H9 (cell line): ENCODE measurements around the gene XAF1. TPM values are rescaled to one million over a fixed set of nuclear protein-coding genes. Genes with fewer than 3 reads are reported as not detected.
"Not testable (repeated sequence)": the region's sequence is repeated elsewhere in the genome, so short reads cannot be mapped to it uniquely, and the experiment has no call there.

Experiments
- DNase-seq: peaks from one replicate; pipeline ENCODE4 v3.0.0-alpha.2; 2017
- H2AFZ ChIP-seq: one replicate; pipeline ENCODE4 v1.6.1; 2013; ENCODE audit warnings: mild to moderate bottlenecking, low read length, control low read depth, moderate library complexity
- H2AK5ac ChIP-seq: 2 replicates; pipeline ENCODE4 v1.6.1; 2013; ENCODE audit warnings: low read length, control low read depth, mixed read lengths; ENCODE audit not compliant: insufficient read length
- H2BK120ac ChIP-seq: one replicate; pipeline ENCODE4 v1.6.1; 2013; ENCODE audit warnings: low read depth, mild to moderate bottlenecking, low read length, control low read depth, inconsistent platforms; ENCODE audit not compliant: poor library complexity, severe bottlenecking
- H2BK12ac ChIP-seq: 2 replicates; pipeline ENCODE4 v1.6.1; 2013; ENCODE audit warnings: low read length, control low read depth, mixed read lengths, low read depth; ENCODE audit not compliant: insufficient read length
- H2BK15ac ChIP-seq: 2 replicates; pipeline ENCODE4 v1.6.1; 2013; ENCODE audit warnings: low read depth, low read length, control low read depth
- H2BK20ac ChIP-seq: one replicate; pipeline ENCODE4 v1.6.1; 2013; ENCODE audit warnings: low read depth, mild to moderate bottlenecking, low read length, control low read depth, inconsistent platforms; ENCODE audit not compliant: poor library complexity, severe bottlenecking
- H2BK5ac ChIP-seq: 2 replicates; pipeline ENCODE4 v1.6.1; 2013; ENCODE audit warnings: low read length, control low read depth, mixed read lengths; ENCODE audit not compliant: insufficient read length
- H3K14ac ChIP-seq: 2 replicates; pipeline ENCODE4 v1.6.1; 2013; ENCODE audit warnings: low read length, control low read depth; ENCODE audit not compliant: insufficient read depth
- H3K18ac ChIP-seq: 2 replicates; pipeline ENCODE4 v1.6.1; 2013; ENCODE audit warnings: low read depth, mild to moderate bottlenecking, mixed read lengths, low read length, control low read depth; ENCODE audit not compliant: insufficient read length
- H3K23ac ChIP-seq: 2 replicates; pipeline ENCODE4 v1.6.1; 2013; ENCODE audit warnings: low read length, control low read depth, mixed read lengths, low read depth; ENCODE audit not compliant: insufficient read length
- H3K23me2 ChIP-seq: 2 replicates; pipeline ENCODE4 v1.6.1; 2013; ENCODE audit warnings: low read depth, mild to moderate bottlenecking, mixed read lengths, low read length, control low read depth; ENCODE audit not compliant: insufficient read length, poor library complexity, severe bottlenecking
- H3K27ac ChIP-seq: 2 replicates; pipeline ENCODE4 v1.5.1; 2013; ENCODE audit warnings: low read length, control low read depth, mixed read lengths, low read depth; ENCODE audit not compliant: insufficient read length
- H3K27me3 ChIP-seq: 2 replicates; pipeline ENCODE4 v1.6.1; 2013; ENCODE audit warnings: low read length, control low read depth, inconsistent platforms; ENCODE audit not compliant: insufficient read depth
- H3K4ac ChIP-seq: 2 replicates; pipeline ENCODE4 v1.6.1; 2013; ENCODE audit warnings: low read depth, mild to moderate bottlenecking, control low read depth, inconsistent platforms, low read length, moderate library complexity
- H3K4me1 ChIP-seq: 2 replicates; pipeline ENCODE4 v1.6.1; 2013; ENCODE audit warnings: low read length, control low read depth, inconsistent platforms; ENCODE audit not compliant: insufficient read depth
- H3K4me2 ChIP-seq: 2 replicates; pipeline ENCODE4 v1.6.1; 2013; ENCODE audit warnings: low read length, control low read depth, mixed read lengths; ENCODE audit not compliant: insufficient read length, insufficient read depth
- H3K56ac ChIP-seq: 2 replicates; pipeline ENCODE4 v1.6.1; 2013; ENCODE audit warnings: low read depth, mild to moderate bottlenecking, mixed read lengths, low read length, control low read depth; ENCODE audit not compliant: insufficient read length
- H3K79me1 ChIP-seq: 2 replicates; pipeline ENCODE4 v1.6.1; 2013; ENCODE audit warnings: low read depth, mild to moderate bottlenecking, moderate library complexity, low read length, control low read depth, inconsistent platforms; ENCODE audit not compliant: insufficient read depth, poor library complexity, severe bottlenecking
- H3K79me2 ChIP-seq: 2 replicates; pipeline ENCODE4 v1.6.1; 2013; ENCODE audit warnings: low read length, control low read depth, inconsistent platforms; ENCODE audit not compliant: insufficient read depth
- H3K9ac ChIP-seq: 2 replicates; pipeline ENCODE4 v1.6.1; 2013; ENCODE audit warnings: low read length, control low read depth, mixed read lengths; ENCODE audit not compliant: insufficient read length; ENCODE audit errors: extremely low read depth
- H3K9me3 ChIP-seq: one replicate; pipeline ENCODE4 v1.6.1; 2013; ENCODE audit warnings: low read depth, low read length, inconsistent platforms; ENCODE audit not compliant: control insufficient read depth
- H3T11ph ChIP-seq: one replicate; pipeline ENCODE4 v1.6.1; 2013; ENCODE audit warnings: mild to moderate bottlenecking, low read length, control low read depth, inconsistent platforms
- H4K20me1 ChIP-seq: one replicate; pipeline ENCODE4 v1.6.1; 2013; ENCODE audit not compliant: control insufficient read depth, insufficient read length, insufficient read depth
- H4K5ac ChIP-seq: 2 replicates; pipeline ENCODE4 v1.6.1; 2013; ENCODE audit warnings: low read depth, mild to moderate bottlenecking, mixed read lengths, low read length, control low read depth; ENCODE audit not compliant: insufficient read length
- H4K8ac ChIP-seq: replicated peaks from 2 replicates; pipeline ENCODE4 v1.6.1; 2013; ENCODE audit warnings: low read length, control low read depth, mixed read lengths, low read depth; ENCODE audit not compliant: insufficient read length
- H4K91ac ChIP-seq: 2 replicates; pipeline ENCODE4 v1.6.1; 2013; ENCODE audit warnings: low read depth, mild to moderate bottlenecking, moderate library complexity, mixed read lengths, low read length, control low read depth; ENCODE audit not compliant: insufficient read length
- H3K27ac Mint-ChIP-seq, 3 experiments: 2 replicates in 2 of 3; 3 replicates in 1 of 3; pipeline ENCODE4 v1.8.0; 2020 to 2021; ENCODE audit warnings: mixed read lengths in 3 of 3, mild to moderate bottlenecking in 1 of 3, moderate library complexity in 1 of 3
- H3K27me3 Mint-ChIP-seq: 2 replicates; pipeline ENCODE4 v1.8.0; 2021; ENCODE audit warnings: low read depth, mild to moderate bottlenecking, moderate library complexity, mixed read lengths
- H3K36me3 Mint-ChIP-seq, 3 experiments: 2 replicates in 2 of 3; 3 replicates in 1 of 3; pipeline ENCODE4 v1.8.0; 2020 to 2021; ENCODE audit warnings: low read depth in 3 of 3, mixed read lengths in 3 of 3; ENCODE audit not compliant: insufficient read depth in 1 of 3
- H3K4me1 Mint-ChIP-seq, 2 experiments: 2 replicates each; pipeline ENCODE4 v1.8.0; 2020; ENCODE audit warnings: mixed read lengths in 2 of 2
- H3K4me3 Mint-ChIP-seq, 2 experiments: 2 replicates in 1 of 2; 3 replicates in 1 of 2; pipeline ENCODE4 v1.8.0; 2020 to 2021; ENCODE audit warnings: mild to moderate bottlenecking in 2 of 2, mixed read lengths in 2 of 2, moderate library complexity in 1 of 2
- H3K9me3 Mint-ChIP-seq, 2 experiments: 2 replicates in 1 of 2; 3 replicates in 1 of 2; pipeline ENCODE4 v1.8.0; 2020; ENCODE audit warnings: mild to moderate bottlenecking in 2 of 2, mixed read lengths in 2 of 2, moderate library complexity in 1 of 2
- WGBS: extraction: QIAGEN DNeasy Blood & Tissue Kit; methylation state at CpG from one replicate; pipeline ENCODE4 v1.1.7; 2013; ENCODE audit warnings: missing lambda C conversion rate, low lambda C conversion rate, mixed read lengths; ENCODE audit not compliant: insufficient read length; ENCODE audit errors: extremely low coverage; 5-methylcytosine and 5-hydroxymethylcytosine counted together
- total RNA-seq: library from RNA; stranded (reverse); gene quantifications from 2 replicates; pipeline ENCODE4 v1.2.1, GENCODE V29; 2021
- TF ChIP-seq, protein P1 (sequence below): fragments of 200-600 bp; sonication (generic); conservative IDR thresholded peaks from 3 replicates; pipeline ENCODE4 v1.8.0; 2021; ENCODE audit warnings: antibody characterized with exemption, mild to moderate bottlenecking

Gene XAF1
- total RNA-seq, 1 experiment from 2014 or later, result not detected

DNA sequence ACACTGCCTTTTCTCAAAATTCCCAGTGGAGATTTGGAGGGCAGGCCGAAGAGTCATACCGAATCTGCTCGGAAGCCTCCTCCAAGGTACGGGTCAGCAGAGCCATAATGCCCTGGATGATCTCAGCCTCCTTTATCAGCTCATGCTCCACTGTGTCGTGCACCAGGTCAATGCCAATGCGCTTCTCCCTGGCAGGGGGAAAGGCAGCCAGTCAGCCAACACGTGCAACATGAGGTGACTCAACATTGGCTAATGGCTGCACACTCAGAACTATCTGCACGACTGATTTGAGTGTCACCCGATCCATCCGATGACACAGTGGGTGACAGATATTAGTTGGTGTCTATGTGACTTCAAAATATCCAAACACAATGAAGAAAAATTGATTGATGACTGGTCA is 59.9 kb downstream of the XAF1 start:
- Mint-ChIP-seq H3K27me3 (peaks cover 17% of the 10 kb centered on the region), H3K9me3 (peaks cover 0 to 7% of the 10 kb centered on the region in 2 experiments; a peak in 2 of 5 replicates), H3K4me1 (no peaks in the 10 kb centered on the region), H3K27ac (no peak overlapping the region), H3K4me3 (no peak overlapping the region), H3K36me3 (peaks cover 0 to 2% (median 0%) of the 10 kb centered on the region in 3 experiments; a peak in 1 of 7 replicates)
- Histone ChIP-seq H2BK120ac (no peak overlapping the region), H3K23me2 (no peaks in the 10 kb centered on the region), H3K4ac (no peak overlapping the region), H2AK5ac (no peak overlapping the region), H2AFZ (no peak overlapping the region), H4K20me1 (no peaks in the 10 kb centered on the region), H3K4me2 (no peak overlapping the region), H3K79me1 (no peaks in the 10 kb centered on the region), H4K91ac (no peak overlapping the region), H2BK20ac (no peak overlapping the region), H3K27me3 (no peaks in the 10 kb centered on the region), H3K79me2 (no peaks in the 10 kb centered on the region), H3K4me1 (no peaks in the 10 kb centered on the region), H3K9ac (no peak overlapping the region), H3K9me3 (no peaks in the 10 kb centered on the region), H3K27ac (no peak overlapping the region), H3T11ph (no peak overlapping the region), H3K23ac (no peak overlapping the region), H3K18ac (no peak overlapping the region), H4K8ac (no peak overlapping the region), H2BK15ac (no peak overlapping the region), H2BK5ac (no peak overlapping the region), H4K5ac (no peak overlapping the region), H3K14ac (no peak overlapping the region), H2BK12ac (no peak overlapping the region), H3K56ac (no peak overlapping the region)
- no CpG with 5 or more reads among the region's 10 CpGs for WGBS
- DNase-seq, result no peak
- TF ChIP-seq, protein P1, sequence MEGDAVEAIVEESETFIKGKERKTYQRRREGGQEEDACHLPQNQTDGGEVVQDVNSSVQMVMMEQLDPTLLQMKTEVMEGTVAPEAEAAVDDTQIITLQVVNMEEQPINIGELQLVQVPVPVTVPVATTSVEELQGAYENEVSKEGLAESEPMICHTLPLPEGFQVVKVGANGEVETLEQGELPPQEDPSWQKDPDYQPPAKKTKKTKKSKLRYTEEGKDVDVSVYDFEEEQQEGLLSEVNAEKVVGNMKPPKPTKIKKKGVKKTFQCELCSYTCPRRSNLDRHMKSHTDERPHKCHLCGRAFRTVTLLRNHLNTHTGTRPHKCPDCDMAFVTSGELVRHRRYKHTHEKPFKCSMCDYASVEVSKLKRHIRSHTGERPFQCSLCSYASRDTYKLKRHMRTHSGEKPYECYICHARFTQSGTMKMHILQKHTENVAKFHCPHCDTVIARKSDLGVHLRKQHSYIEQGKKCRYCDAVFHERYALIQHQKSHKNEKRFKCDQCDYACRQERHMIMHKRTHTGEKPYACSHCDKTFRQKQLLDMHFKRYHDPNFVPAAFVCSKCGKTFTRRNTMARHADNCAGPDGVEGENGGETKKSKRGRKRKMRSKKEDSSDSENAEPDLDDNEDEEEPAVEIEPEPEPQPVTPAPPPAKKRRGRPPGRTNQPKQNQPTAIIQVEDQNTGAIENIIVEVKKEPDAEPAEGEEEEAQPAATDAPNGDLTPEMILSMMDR, result no peak

DNA sequence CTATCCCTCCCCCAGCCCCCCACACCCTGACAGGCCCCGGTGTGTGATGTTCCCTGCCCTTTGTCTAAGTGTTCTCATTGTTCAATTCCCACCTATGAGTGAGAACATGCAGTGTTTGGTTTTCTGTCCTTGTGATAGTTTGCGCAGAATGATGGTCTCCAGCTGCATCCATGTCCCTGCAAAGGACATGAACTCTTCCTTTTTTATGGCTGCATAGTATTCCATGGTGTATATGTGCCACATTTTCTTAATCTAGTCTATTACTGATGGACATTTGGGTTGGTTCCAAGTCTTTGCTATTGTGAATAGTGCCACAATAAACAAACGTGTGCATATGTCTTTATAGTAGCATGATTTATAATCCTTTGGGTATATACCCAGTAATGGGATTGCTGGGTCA is 60.5 kb downstream of the XAF1 start:
- not testable (repeated sequence) for H3K4me2 ChIP-seq, H2BK12ac ChIP-seq, H3K23me2 ChIP-seq, DNase-seq, H4K91ac ChIP-seq, H4K5ac ChIP-seq, H3K14ac ChIP-seq, H2BK5ac ChIP-seq, H3K4me1 ChIP-seq, H3K27me3 ChIP-seq, H3K23ac ChIP-seq, H2BK120ac ChIP-seq, H3K79me2 ChIP-seq, H3K27ac Mint-ChIP-seq, H3K9me3 Mint-ChIP-seq, H3K9me3 ChIP-seq, H2AFZ ChIP-seq, H3K56ac ChIP-seq, H4K8ac ChIP-seq, H3K4me1 Mint-ChIP-seq, H3K9ac ChIP-seq, H3K18ac ChIP-seq, H3T11ph ChIP-seq, H4K20me1 ChIP-seq, H3K4me3 Mint-ChIP-seq, H2BK15ac ChIP-seq, H3K36me3 Mint-ChIP-seq, H3K27ac ChIP-seq, H3K79me1 ChIP-seq, H2BK20ac ChIP-seq, H3K4ac ChIP-seq, H2AK5ac ChIP-seq
- no CpG with 5 or more reads among the region's 3 CpGs for WGBS
- peaks cover 19% of the 10 kb centered on the region for H3K27me3 Mint-ChIP-seq
